Motor neuron (in vitro differentiated cells): ENCODE results near the gene SENP6. TPM values are rescaled to one million over a fixed set of nuclear protein-coding genes. Genes with fewer than 3 reads are reported as not detected.
"Not testable (repeated sequence)": the region's sequence is repeated elsewhere in the genome, so short reads cannot be mapped to it uniquely, and the experiment has no call there.

Experiments
- ATAC-seq, 8 experiments: fragments of 200-7000 bp; cut with Tn5 transposase; replicated peaks in 6 of 8; 2 replicates each; pipeline ENCODE4 v1.8.0; 2021; ENCODE audit warnings: mild to moderate bottlenecking in 8 of 8, moderate library complexity in 8 of 8
- H3K27ac ChIP-seq, 2 donors: fragments of 250-450 bp; sonication (Bioruptor Pico); 2 replicates each; pipeline ENCODE4 v1.9.0; 2021; ENCODE audit warnings: antibody characterized with exemption in 2 of 2, mild to moderate bottlenecking in 2 of 2, moderate library complexity in 1 of 2
- H3K4me1 ChIP-seq, 2 donors: fragments of 250-450 bp; sonication (Bioruptor Pico); replicated peaks in 1 of 2; 2 replicates each; pipeline ENCODE4 v1.6.1; 2021; ENCODE audit warnings: antibody characterized with exemption in 2 of 2, mild to moderate bottlenecking in 2 of 2, moderate library complexity in 1 of 2
- H3K4me3 ChIP-seq, 5 donors: fragments of 250-450 bp; sonication (Bioruptor Pico); 2 replicates each; pipeline ENCODE4 v1.9.0; 2021; ENCODE audit warnings: antibody characterized with exemption in 5 of 5, mild to moderate bottlenecking in 5 of 5, moderate library complexity in 4 of 5
- WGBS, 10 experiments: fragments of 450-650 bp; shearing (Covaris generic); methylation state at CpG; one replicate each; pipeline ENCODE4 v1.0.0; 2022; 5-methylcytosine and 5-hydroxymethylcytosine counted together
- in situ Hi-C, 9 experiments: fragments of 400-800 bp; cut with MboI; loops; one replicate each; pipeline ENCODE4 v1.15.0; 2021; ENCODE audit warnings: low sequenced_read_pairs in 9 of 9, low pct_unique_long_range_greater_than_20kb in 2 of 9; ENCODE audit not compliant: unreplicated experiment in 9 of 9
- total RNA-seq, 8 experiments: library from RNA; unstranded; fragments of 300-600 nt; gene quantifications; 2 replicates each; pipeline versions ENCODE4 v1.2.3 to v1.2.4, GENCODE V29; 2022

Gene SENP6
- total RNA-seq, 8 experiments from 2014 or later, result 56.6 to 136 (median 105) TPM

DNA sequence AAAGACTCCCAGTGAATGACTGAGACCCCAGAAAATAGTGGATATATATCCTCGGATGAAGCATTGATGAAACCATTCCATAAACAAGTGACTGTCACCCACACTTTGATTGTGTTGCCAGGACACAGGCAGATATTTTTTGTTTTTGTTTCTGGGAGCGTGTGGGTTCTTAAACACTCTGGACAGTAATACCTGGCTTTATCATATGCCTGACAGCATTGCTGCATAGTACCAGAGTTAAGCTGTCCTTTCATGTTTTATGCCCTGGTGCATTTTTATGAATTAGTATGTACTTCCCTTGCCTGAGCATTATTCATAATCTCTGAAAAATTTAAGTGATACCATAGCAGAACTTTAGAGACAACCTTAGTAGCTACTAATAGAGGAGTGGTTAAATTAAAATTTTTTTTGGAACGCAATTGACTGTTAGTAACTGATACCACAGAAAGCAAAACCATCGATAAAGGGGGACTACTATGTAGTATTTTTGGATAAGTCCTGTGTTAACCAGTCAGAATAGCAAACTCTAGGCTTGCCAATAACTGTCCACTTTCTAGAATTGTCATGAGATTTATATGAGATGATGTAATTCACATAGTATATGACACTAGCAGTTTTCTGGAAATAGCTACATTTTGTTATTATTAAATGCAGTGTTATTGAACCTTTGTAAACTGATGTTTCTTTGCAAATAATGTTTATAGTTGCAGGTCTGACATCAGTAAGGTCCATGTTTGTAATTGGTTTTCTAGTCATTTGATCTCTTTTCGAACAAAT lies 30.4 kb downstream of the SENP6 start:
- no peak overlapping the region for H3K4me3 ChIP-seq
- peak in 5 of 8 experiments; percentile 64 to 87 (median 74) for ATAC-seq
- H3K27ac ChIP-seq, result no peak overlapping the region
- in situ Hi-C loops, result no loop called here
- 60 to 100% (median 97%) methylated on average over 1 to 4 of the region's 5 CpGs for WGBS, 10 experiments
- H3K4me1 ChIP-seq, result peaks cover 0 to 7% of the 10 kb centered on the region in 2 donors

DNA sequence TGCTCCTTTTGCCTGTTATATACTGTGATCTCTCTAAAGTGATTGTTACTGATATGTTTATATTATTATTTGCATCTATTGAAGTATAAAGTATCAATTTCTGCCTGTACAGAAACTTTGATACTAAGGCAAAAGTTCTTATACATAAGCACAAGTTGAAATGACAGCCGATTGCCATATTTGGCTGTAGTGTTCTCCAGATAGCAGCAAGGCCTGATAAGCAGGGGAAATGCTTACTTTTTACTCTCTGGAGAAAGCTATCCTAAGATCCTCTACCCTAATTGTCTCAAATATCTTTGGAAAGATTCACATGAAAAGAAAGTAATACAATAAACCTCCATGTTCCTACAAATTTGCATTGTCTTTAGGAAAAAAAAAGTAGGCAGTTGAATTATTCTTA lies 31.4 kb downstream of the SENP6 start:
- 91 to 100% (median 100%) methylated on average over 1 of the region's 1 CpG; no CpG with 5 or more reads in 3 of the 10 experiments for WGBS, 10 experiments
- in situ Hi-C loops, result no loop called here
- ATAC-seq, result no peak
- H3K27ac ChIP-seq, result no peak overlapping the region
- peaks cover 0 to 7% of the 10 kb centered on the region in 2 donors for H3K4me1 ChIP-seq
- no peak overlapping the region for H3K4me3 ChIP-seq

- 93 to 100% (median 97%) methylated on average over 1 to 5 of the region's 5 CpGs; no CpG with 5 or more reads in 1 of the 10 experiments for WGBS, 10 experiments
- ATAC-seq, result no peak
- no peak overlapping the region for H3K27ac ChIP-seq
- H3K4me1 ChIP-seq, result no peaks in the 10 kb centered on the region
- in situ Hi-C loops, result no loop called here
- no peak overlapping the region for H3K4me3 ChIP-seq
These were observed 40.6 kb downstream of the SENP6 start for GRCh38 chr6:75642311-75642710.

- no peak overlapping the region for H3K27ac ChIP-seq
- H3K4me1 ChIP-seq, result no peaks in the 10 kb centered on the region
- in situ Hi-C loops, result no loop called here
- H3K4me3 ChIP-seq, result no peak overlapping the region
- WGBS, 10 experiments, result 67 to 100% (median 90%) methylated on average over 1 of the region's 1 CpG; no CpG with 5 or more reads in 1 of the 10 experiments
- no peak for ATAC-seq
These were observed 41.5 kb downstream of the SENP6 start for GRCh38 chr6:75643173-75643572.

- no peak for ATAC-seq
- Histone ChIP-seq H3K27ac (no peak overlapping the region), H3K4me1 (no peaks in the 10 kb centered on the region), H3K4me3 (no peak overlapping the region)
- in situ Hi-C loops, result no loop called here
These were observed 54.8 kb downstream of the SENP6 start for GRCh38 chr6:75656479-75656878.

DNA sequence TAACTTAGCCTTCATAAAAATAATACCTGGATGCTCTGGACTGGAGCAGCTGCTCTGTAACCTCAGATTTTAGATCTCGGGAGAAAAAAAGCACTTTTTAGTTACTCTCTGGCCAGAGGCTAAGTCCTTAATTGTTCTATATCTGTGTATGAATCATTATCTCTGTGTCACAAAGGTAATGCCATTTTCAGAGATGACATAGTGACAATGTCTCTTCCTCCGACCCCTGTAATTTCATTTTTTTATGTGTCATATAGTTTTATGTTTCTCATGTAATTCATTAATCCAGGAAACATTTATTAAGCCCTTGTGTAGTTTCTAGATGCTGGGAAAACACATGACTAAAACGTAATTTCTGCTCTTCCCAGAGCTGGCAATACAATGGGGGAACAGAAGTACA lies 55.6 kb downstream of the SENP6 start:
- no peaks in the 10 kb centered on the region for H3K4me1 ChIP-seq
- no peak overlapping the region for H3K27ac ChIP-seq
- ATAC-seq, result no peak
- no peak overlapping the region for H3K4me3 ChIP-seq
- in situ Hi-C loops, result no loop called here
- WGBS, 10 experiments, result 0 to 100% (median 79%) methylated on average over 1 to 3 of the region's 3 CpGs; no CpG with 5 or more reads in 1 of the 10 experiments

GRCh38 chr6:75666592-75666991 lies 64.9 kb downstream of the SENP6 start:
- in situ Hi-C loops, result no loop called here
- Histone ChIP-seq H3K27ac (no peak overlapping the region), H3K4me1 (no peaks in the 10 kb centered on the region), H3K4me3 (no peak overlapping the region)
- ATAC-seq, result no peak
- WGBS, 10 experiments, result 80 to 100% (median 92%) methylated on average over 2 to 4 of the region's 4 CpGs

DNA sequence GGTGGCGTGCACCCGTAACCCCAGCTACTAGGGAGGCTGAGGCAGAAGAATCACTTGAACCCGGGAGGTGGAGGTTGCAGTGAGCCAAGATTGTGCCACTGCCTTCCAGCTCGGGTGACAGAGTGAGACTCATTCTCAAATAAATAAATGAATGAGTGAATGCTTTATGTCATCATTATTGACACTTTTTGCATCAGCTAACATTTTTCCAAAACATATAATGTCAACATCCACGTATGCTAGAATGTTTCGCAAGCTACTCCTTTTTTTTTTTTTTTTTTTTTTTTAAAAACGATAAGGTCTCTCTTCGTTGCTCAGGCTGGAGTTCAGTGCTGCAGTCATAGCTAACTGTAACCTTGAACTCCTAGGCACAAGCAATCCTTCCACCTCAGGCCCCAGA lies 72.2 kb downstream of the SENP6 start:
- WGBS, 10 experiments, result 93 to 100% (median 98%) methylated on average over 1 to 7 of the region's 8 CpGs; no CpG with 5 or more reads in 2 of the 10 experiments
- in situ Hi-C loops, result no loop called here
- H3K4me1 ChIP-seq, result no peaks in the 10 kb centered on the region
- no peak for ATAC-seq
- H3K4me3 ChIP-seq, result no peak overlapping the region
- H3K27ac ChIP-seq, result no peak overlapping the region

DNA sequence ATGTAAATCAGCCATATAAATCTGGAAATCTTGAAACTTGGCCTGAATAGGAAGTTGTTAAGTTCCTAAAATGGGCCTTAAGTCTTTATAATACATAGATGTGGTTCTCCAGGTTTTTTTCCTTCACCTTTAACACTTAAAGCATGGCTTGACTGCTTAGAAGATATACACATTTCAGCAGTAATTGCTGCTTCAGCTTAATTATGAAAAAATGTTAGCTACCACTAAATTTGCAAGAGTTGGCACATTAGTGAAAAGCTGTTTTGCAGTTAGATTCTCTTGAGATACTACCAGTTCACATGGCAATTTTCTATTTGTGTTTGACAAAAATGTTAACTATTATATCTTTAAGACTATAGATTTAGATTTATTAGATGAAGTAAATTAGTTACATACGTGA lies 74.7 kb downstream of the SENP6 start:
- Histone ChIP-seq H3K27ac (no peak overlapping the region), H3K4me1 (no peaks in the 10 kb centered on the region), H3K4me3 (no peak overlapping the region)
- in situ Hi-C loops, result no loop called here
- 69 to 100% (median 100%) methylated on average over 1 of the region's 1 CpG; no CpG with 5 or more reads in 1 of the 10 experiments for WGBS, 10 experiments
- ATAC-seq, result no peak

GRCh38 chr6:75682548-75682947 lies 80.9 kb downstream of the SENP6 start:
- in situ Hi-C loops, H3K4me1 ChIP-seq, H3K27ac ChIP-seq, ATAC-seq, H3K4me3 ChIP-seq: not testable (repeated sequence)
- WGBS, 10 experiments, result 100% methylated on average over 1 of the region's 2 CpGs; no CpG with 5 or more reads in 8 of the 10 experiments

DNA sequence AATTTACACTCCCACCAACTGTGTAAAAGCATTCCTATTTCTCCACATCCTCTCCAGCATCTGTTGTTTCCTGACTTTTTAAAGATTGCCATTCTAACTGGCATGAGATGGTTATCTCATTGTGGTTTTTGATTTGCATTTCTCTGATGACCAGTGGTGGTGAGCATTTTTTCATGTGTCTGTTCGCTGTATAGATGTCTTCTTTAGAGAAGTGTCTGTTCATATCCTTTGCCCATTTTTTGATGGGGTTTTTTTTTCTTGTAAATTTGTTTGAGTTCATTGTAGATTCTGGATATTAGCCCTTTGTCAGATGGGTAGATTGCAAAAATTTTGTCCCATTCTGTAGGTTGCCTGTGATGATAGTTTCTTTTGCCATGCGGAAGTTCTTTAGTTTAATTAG lies 81.3 kb downstream of the SENP6 start:
- ATAC-seq, H3K4me1 ChIP-seq, H3K27ac ChIP-seq, H3K4me3 ChIP-seq, in situ Hi-C loops: not testable (repeated sequence)
- 94 to 100% (median 100%) methylated on average over 1 to 2 of the region's 2 CpGs; no CpG with 5 or more reads in 4 of the 10 experiments for WGBS, 10 experiments

GRCh38 chr6:75687535-75687934 lies 85.9 kb downstream of the SENP6 start:
- H3K4me3 ChIP-seq, ATAC-seq: not testable (repeated sequence)
- 62 to 100% (median 90%) methylated on average over 1 to 3 of the region's 5 CpGs; no CpG with 5 or more reads in 6 of the 10 experiments for WGBS, 10 experiments

GRCh38 chr6:75687937-75688336 lies 86.3 kb downstream of the SENP6 start:
- not testable (repeated sequence) for ATAC-seq
- WGBS, 10 experiments, result 80 to 92% methylated on average over 1 to 6 of the region's 8 CpGs; no CpG with 5 or more reads in 8 of the 10 experiments

More at GRCh38 chr6:75687535-75687934, 85.9 kb downstream of the SENP6 start:
- H3K27ac ChIP-seq, H3K4me1 ChIP-seq, in situ Hi-C loops: not testable (repeated sequence)

GRCh38 chr6:75689576-75689975 lies 87.9 kb downstream of the SENP6 start:
- no peak for ATAC-seq
- no peak overlapping the region for H3K4me3 ChIP-seq
- in situ Hi-C loops, result no loop called here
- no peaks in the 10 kb centered on the region for H3K4me1 ChIP-seq
- WGBS, 10 experiments, result 81 to 96% (median 90%) methylated on average over 1 to 7 of the region's 7 CpGs; no CpG with 5 or more reads in 1 of the 10 experiments
- no peak overlapping the region for H3K27ac ChIP-seq

More at GRCh38 chr6:75687937-75688336, 86.3 kb downstream of the SENP6 start:
- H3K27ac ChIP-seq, H3K4me3 ChIP-seq, H3K4me1 ChIP-seq, in situ Hi-C loops: not testable (repeated sequence)
